IPS-11a (cell line): ENCODE data around the gene ENO2.

Source experiments
- H3K4me3 ChIP-seq: one replicate; pipeline ENCODE4 v1.5.1; 2013; ENCODE audit warnings: low read depth, low read length, control low read depth

ENO2 gene

GRCh38 chr12:6929466-6930452 is 15.4 kb downstream of the ENO2 start:
- peak overlapping the region; percentile 90 for H3K4me3 ChIP-seq

- H3K4me3 ChIP-seq: no peak overlapping the region
Observed at GRCh38 chr12:6932766-6933165, 18.4 kb downstream of the ENO2 start.

DNA sequence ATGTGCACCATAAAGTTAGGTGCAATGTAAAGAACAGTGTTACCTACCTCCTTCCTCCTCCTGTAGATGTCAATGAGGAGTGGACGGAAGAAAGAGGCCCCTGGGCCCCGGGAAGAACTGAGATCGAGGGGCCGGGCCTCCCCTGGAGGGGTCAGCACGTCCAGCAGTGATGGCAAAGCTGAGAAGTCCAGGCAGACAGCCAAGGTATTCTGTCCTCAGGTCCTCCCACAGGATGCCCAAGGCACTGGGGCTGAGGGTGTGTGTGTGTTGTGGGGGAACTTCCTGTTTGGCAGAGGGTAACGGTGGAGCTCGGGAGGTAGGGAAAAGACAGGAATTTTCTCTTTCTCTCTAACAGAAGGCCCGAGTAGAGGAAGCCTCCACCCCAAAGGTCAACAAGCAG is 19.7 kb downstream of the ENO2 start:
- no peak overlapping the region for H3K4me3 ChIP-seq

DNA sequence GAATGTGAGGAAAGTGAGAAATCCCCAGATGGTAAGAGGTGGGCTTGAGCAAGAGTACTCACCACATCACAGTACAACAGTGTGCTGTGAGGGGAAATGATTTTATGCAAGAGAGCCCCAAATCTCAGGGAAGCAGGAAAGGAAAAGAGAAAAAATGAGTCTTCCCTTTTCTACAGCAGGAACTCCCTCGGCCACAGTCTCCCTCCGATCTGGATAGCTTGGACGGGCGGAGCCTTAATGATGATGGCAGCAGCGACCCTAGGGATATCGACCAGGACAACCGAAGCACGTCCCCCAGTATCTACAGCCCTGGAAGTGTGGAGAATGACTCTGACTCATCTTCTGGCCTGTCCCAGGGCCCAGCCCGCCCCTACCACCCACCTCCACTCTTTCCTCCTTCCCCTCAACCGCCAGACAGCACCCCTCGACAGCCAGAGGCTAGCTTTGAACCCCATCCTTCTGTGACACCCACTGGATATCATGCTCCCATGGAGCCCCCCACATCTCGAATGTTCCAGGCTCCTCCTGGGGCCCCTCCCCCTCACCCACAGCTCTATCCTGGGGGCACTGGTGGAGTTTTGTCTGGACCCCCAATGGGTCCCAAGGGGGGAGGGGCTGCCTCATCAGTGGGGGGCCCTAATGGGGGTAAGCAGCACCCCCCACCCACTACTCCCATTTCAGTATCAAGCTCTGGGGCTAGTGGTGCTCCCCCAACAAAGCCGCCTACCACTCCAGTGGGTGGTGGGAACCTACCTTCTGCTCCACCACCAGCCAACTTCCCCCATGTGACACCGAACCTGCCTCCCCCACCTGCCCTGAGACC is 21.2 kb downstream of the ENO2 start:
- H3K4me3 ChIP-seq: no peak overlapping the region

- H3K4me3 ChIP-seq: no peak overlapping the region
Observed at GRCh38 chr12:6936194-6936635, 21.8 kb downstream of the ENO2 start.

DNA sequence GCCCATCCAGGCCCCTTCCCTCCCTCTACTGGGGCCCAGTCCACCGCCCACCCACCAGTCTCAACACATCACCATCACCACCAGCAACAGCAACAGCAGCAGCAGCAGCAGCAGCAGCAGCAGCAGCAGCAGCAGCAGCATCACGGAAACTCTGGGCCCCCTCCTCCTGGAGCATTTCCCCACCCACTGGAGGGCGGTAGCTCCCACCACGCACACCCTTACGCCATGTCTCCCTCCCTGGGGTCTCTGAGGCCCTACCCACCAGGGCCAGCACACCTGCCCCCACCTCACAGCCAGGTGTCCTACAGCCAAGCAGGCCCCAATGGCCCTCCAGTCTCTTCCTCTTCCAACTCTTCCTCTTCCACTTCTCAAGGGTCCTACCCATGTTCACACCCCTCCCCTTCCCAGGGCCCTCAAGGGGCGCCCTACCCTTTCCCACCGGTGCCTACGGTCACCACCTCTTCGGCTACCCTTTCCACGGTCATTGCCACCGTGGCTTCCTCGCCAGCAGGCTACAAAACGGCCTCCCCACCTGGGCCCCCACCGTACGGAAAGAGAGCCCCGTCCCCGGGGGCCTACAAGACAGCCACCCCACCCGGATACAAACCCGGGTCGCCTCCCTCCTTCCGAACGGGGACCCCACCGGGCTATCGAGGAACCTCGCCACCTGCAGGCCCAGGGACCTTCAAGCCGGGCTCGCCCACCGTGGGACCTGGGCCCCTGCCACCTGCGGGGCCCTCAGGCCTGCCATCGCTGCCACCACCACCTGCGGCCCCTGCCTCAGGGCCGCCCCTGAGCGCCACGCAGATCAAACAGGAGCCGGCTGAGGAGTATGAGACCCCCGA is 22.5 kb downstream of the ENO2 start:
- H3K4me3 ChIP-seq: no peak overlapping the region

DNA sequence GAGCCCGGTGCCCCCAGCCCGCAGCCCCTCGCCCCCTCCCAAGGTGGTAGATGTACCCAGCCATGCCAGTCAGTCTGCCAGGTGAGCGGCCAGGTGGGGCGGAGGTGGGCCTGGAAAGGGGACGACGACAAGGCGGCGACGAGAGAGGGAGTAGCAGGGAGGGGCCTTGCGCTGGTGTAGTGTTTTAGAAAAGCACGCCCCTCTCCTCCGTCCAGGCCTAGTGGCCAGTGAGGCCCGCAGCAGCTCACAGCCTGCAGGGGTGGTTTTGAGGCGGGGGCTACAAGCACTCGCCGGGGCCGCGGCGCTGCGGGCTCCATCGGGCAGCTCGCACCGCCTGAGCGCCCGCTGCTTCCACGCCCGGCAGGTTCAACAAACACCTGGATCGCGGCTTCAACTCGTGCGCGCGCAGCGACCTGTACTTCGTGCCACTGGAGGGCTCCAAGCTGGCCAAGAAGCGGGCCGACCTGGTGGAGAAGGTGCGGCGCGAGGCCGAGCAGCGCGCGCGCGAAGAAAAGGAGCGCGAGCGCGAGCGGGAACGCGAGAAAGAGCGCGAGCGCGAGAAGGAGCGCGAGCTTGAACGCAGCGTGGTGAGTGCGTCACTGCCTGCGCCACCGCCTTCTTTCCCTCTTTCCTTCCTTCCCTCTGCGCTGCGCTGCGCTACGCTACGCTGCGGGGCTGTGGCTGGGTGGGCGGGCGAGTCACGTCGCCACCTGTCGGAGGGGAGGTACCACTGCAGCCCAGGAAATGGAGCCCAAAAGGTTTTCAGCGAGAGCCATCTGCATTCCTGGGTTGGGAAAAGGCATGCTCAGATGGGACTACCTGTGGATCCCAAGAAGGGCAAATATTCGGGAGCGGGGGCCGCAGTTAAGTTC is 23.3 kb downstream of the ENO2 start:
- peak overlapping the region; percentile 54 for H3K4me3 ChIP-seq

DNA sequence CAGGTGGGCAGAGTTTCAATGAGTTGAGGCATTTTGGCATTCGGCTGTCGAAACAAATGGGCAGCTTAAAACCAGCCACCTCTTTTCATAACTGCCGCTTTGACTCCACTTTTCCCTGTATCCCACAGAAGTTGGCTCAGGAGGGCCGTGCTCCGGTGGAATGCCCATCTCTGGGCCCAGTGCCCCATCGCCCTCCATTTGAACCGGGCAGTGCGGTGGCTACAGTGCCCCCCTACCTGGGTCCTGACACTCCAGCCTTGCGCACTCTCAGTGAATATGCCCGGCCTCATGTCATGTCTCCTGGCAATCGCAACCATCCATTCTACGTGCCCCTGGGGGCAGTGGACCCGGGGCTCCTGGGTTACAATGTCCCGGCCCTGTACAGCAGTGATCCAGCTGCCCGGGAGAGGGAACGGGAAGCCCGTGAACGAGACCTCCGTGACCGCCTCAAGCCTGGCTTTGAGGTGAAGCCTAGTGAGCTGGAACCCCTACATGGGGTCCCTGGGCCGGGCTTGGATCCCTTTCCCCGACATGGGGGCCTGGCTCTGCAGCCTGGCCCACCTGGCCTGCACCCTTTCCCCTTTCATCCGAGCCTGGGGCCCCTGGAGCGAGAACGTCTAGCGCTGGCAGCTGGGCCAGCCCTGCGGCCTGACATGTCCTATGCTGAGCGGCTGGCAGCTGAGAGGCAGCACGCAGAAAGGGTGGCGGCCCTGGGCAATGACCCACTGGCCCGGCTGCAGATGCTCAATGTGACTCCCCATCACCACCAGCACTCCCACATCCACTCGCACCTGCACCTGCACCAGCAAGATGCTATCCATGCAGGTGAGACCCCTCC is 24.2 kb downstream of the ENO2 start:
- peak overlapping the region; percentile 25 for H3K4me3 ChIP-seq

GRCh38 chr12:6939191-6939540 is 24.8 kb downstream of the ENO2 start:
- no peak overlapping the region for H3K4me3 ChIP-seq

DNA sequence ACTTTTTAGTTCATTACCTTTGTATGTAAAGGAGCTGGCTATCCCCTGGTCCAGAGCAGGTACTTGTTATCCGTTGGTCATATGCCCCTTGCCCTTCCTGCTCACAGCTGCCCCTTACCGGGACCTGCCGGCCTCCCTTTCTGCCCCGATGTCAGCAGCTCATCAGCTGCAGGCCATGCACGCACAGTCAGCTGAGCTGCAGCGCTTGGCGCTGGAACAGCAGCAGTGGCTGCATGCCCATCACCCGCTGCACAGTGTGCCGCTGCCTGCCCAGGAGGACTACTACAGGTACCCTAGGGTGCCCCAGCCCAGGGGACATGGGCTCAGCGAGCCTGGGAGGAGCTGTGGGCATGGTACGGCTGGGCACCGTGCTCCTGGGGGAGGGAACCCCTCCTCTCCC is 26.9 kb downstream of the ENO2 start:
- no peak overlapping the region for H3K4me3 ChIP-seq

GRCh38 chr12:6941782-6942181 is 27.4 kb downstream of the ENO2 start:
- no peak overlapping the region for H3K4me3 ChIP-seq

- no peak overlapping the region for H3K4me3 ChIP-seq
Observed at GRCh38 chr12:6942331-6942665, 27.9 kb downstream of the ENO2 start.

- H3K4me3 ChIP-seq: no peak overlapping the region
Observed at GRCh38 chr12:6943389-6943721, 29.0 kb downstream of the ENO2 start.

DNA sequence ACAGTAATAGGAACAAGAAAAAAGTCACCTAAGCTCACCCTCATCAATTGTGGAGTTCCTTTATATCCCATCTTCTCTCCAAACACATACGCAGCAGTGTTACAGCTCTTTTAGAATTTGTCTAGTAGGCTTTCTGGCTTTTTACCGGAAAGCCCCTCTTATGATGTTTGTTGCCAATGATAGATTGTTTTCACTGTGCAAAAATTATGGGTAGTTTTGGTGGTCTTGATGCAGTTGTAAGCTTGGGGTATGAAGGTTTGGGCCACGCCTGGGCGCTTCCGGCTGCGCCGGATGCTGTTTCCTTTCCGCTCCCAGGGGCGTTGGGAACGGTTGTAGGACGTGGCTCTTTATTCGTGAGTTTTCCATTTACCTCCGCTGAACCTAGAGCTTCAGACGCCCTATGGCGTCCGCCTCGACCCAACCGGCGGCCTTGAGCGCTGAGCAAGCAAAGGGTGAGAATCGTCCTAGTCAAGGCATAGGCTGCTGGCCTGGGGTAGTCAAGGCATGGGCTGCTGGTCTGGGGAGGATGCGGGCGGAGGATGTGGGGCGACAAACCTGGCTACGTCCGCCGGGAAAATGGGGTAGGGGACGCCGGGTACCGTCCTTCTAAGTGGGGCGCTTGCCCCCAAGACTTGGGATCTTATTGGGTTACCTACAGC is 29.5 kb downstream of the ENO2 start, which contains the start of the genes C12orf57 and RNU7-1:
Gene C12orf57, plus strand, starts transcription at position 301 of the 659 bp plus-strand sequence. Its CDS starts 100 bp downstream, at position 401.
Gene RNU7-1, plus strand, starts transcription at position 95 of the 659 bp plus-strand sequence.
- peak within 1 kb of the TSS; percentile 90 for H3K4me3 ChIP-seq

GRCh38 chr12:6944381-6945186 is 30.2 kb downstream of the ENO2 start:
- peak overlapping the region; percentile 90 for H3K4me3 ChIP-seq

DNA sequence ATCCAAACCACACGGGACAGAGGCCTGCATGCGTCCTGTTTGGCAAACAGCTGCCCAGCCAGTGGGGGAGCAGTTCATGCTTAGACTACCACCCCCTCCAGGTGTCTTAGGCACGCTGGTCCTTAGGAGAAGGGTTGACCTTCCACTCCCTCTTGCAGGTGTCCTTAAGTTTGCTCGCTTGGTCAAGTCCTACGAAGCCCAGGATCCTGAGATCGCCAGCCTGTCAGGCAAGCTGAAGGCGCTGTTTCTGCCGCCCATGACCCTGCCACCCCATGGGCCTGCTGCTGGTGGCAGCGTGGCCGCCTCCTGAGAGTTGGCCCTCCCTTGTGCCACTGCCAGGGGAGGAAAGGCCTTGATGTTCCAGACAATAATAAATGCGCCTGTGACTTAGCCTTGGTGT is 31.2 kb downstream of the ENO2 start:
- H3K4me3 ChIP-seq: peak overlapping the region; percentile 14

- H3K4me3 ChIP-seq: peak overlapping the region; percentile 67
Observed at GRCh38 chr12:6946033-6946919, 31.9 kb downstream of the ENO2 start.
